HG03442 (cell line): ENCODE results near the gene CYSTM1.

Experiments used
- ATAC-seq: cut with Tn5 transposase; IDR thresholded peaks from one replicate; pipeline ENCODE4 v1.9.1; 2021; ENCODE audit warnings: mild to moderate bottlenecking, moderate library complexity; ENCODE audit not compliant: unreplicated experiment

CYSTM1 gene

DNA sequence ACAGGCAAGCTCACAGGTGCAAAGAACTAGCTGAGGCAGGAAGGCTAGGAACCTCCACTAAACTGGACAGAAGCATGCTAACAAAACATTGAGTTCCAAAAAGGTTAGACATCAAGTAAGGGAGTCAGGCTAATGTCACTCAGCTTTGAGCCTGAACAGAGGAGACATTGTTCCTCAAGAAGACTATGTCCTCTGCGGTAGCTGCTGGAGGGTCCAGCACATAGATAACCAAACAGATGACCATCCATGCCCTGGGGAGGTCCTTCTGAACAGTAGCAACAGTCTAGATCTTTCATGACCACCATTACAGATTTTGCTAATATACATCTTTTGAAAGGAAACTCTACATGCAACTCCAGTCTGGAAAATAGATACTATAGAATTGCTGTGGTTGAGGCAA is 57.7 kb downstream of the CYSTM1 start:
- no peak for ATAC-seq

GRCh38 chr5:140234377-140234989 is 59.5 kb downstream of the CYSTM1 start:
- no peak for ATAC-seq

DNA sequence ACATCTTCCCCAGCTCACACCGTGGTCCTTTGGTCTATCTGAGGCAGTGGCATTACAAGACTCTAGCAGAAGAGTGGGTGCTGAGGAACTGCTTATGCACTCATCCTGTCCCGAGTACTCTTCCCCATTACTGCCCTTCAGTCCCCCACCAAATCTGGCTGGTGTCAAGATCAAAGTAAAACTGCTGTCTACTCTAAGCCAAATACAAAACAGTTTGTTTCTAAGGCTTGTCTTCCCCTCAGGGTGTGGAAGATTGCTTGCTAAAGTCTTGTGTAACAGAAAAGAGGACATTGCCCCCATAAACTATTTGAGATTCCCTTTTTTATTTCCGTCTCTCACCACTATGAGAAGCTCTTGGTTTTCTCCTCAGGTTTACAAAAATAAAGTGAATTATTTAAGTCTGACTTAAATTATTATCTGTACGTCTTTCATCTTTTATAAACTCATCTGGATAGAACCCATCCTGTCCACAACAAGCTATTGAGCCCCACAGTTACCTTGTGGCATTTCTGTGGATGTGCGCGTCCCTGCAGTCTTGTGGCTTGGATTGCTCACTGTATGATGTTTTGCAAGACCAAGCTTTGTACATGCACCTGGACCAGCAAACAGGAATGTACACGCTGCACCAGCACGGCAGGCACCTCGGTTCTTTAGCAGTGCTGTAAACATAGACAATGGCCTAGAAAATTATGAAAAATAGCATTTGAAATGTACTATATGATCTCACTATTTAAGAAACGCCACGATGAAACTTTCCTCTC is 61.0 kb downstream of the CYSTM1 start:
- ATAC-seq, result no peak

- no peak for ATAC-seq
Measured at GRCh38 chr5:140236891-140237598, 62.1 kb downstream of the CYSTM1 start.

GRCh38 chr5:140238756-140239155 is 63.8 kb downstream of the CYSTM1 start:
- no peak for ATAC-seq

GRCh38 chr5:140239461-140239860 is 64.5 kb downstream of the CYSTM1 start:
- ATAC-seq, result peak; percentile 4

GRCh38 chr5:140239939-140240700 is 65.1 kb downstream of the CYSTM1 start:
- ATAC-seq, result peak; percentile 53

GRCh38 chr5:140240987-140241706 is 66.2 kb downstream of the CYSTM1 start:
- ATAC-seq, result no peak

DNA sequence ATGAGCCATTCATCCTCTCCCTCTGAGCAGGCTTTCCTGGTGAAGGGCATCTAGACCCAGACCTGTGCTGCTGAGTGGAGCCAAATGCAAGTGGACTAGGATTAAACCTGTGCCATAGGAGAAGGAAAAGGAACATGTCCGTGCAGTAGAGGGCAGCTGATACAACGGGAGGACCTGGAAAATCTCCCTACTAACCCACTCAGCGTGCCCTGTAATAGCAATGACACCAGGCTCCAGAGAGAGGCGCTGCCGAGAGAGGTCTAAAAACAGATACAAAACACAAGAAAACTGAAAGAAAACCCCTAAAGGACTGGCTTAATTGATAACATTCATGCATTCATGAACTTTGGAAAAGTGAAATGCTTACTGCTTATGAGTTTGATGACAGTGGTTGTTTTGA is 67.1 kb downstream of the CYSTM1 start:
- ATAC-seq, result no peak

- ATAC-seq, result no peak
Measured at GRCh38 chr5:140242890-140243585, 68.0 kb downstream of the CYSTM1 start.

DNA sequence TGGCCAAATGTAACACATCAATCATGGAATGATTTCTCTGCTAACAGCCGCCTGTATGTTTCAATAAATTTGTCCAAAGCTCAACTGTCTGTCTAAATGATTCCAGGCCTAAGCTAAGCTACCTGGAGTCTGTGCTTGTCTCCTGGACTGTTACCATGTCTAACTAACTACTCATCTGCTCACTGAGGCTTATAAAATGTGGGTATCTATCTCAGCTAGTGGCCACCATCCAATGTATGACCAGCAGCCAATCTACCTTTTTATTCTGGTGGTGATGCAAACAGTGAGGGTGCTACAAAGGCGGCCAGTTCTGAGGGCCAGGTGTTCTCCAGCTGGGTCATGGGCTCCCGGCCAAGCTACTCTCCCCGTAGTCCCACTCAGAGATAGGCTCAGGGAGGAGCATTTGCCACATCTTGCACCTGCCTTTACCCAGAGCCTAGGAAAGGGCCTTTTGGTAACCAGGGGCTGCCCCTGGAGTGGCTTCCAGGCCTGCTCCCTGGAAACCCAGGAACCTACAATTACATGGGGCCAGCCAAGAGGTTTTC is 68.8 kb downstream of the CYSTM1 start:
- ATAC-seq, result no peak

GRCh38 chr5:140244525-140245025 is 69.6 kb downstream of the CYSTM1 start:
- peak; percentile 68 for ATAC-seq

GRCh38 chr5:140245341-140245740 is 70.4 kb downstream of the CYSTM1 start:
- ATAC-seq, result no peak

GRCh38 chr5:140245926-140246325 is 70.9 kb downstream of the CYSTM1 start:
- no peak for ATAC-seq

- ATAC-seq, result no peak
Measured at GRCh38 chr5:140246378-140247122, 71.6 kb downstream of the CYSTM1 start.

GRCh38 chr5:140248414-140248813 is 73.4 kb downstream of the CYSTM1 start:
- ATAC-seq, result no peak

DNA sequence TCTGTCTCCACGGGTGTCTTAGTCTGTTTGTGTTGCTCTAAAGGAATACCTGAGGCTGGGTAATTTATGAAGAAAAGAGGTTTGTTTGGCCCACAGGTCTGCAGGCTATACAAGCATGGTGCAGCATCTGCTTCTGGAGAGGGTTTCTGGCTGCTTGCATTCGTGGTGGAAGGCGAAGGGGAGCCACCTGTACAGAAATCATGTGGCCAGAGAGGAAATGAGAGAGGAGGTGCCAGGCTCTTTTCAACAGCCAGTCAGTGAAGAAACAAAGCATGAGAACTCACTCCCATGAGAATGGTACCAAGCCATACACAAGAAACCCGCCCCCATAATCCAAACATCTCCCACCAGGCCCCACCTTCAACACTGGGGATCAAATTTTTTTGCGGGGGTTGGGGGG is 74.5 kb downstream of the CYSTM1 start:
- ATAC-seq, result no peak

DNA sequence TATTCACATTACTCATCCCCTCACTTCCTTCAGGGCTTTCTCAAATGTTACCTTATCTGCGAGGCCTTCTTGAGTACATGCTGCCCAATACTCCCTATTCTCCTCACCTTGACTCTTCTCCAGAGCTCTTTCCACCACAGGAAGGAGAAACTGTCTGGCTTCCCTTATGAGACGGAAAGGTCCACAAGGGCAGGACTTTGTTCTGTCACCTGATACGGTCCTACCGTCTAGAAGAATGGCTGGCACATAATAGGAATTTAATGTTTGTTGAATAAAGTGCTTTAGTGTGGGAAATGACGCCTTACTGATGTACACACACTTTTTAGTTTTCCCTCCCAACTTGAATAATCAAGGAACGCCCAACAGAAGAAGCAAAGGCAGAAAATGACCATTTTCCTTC is 75.4 kb downstream of the CYSTM1 start:
- ATAC-seq, result no peak

GRCh38 chr5:140251527-140251973 is 76.6 kb downstream of the CYSTM1 start:
- ATAC-seq, result peak; percentile 81
